MM.1S (cell line): ENCODE data around the gene HMG20A.

ENCODE experiments used
- CTCF ChIP-seq: fragments of 300-600 bp; sonication (generic); IDR thresholded peaks from 2 replicates; pipeline ENCODE4 v1.5.1; 2016; ENCODE audit warnings: antibody characterized with exemption, low read length, mixed read lengths
- EZH2 ChIP-seq: fragments of 300-600 bp; sonication (generic); optimal IDR thresholded peaks from 2 replicates; pipeline ENCODE3; 2017; ENCODE audit warnings: low read depth, mild to moderate bottlenecking, antibody characterized with exemption, low read length, mixed read lengths
- EZH2phosphoT487 ChIP-seq: fragments of 300-600 bp; sonication (generic); IDR thresholded peaks from 2 replicates; pipeline ENCODE4 v1.6.1; 2018; ENCODE audit warnings: antibody characterized with exemption, low read length

GRCh38 chr15:77518458-77518857 lies 97.8 kb downstream of the HMG20A start:
- TF ChIP-seq CTCF, result no peak
- no peak for TF ChIP-seq EZH2phosphoT487
- no peak for TF ChIP-seq EZH2
